Measurements from ENCODE around the gene CNDP2. TPM values are rescaled to one million over a fixed set of nuclear protein-coding genes. Genes with fewer than 3 reads are reported as not detected.

Gene CNDP2
- total and polyA plus RNA-seq, 2 donors from 2014 or later, result 499 to 740 TPM

DNA sequence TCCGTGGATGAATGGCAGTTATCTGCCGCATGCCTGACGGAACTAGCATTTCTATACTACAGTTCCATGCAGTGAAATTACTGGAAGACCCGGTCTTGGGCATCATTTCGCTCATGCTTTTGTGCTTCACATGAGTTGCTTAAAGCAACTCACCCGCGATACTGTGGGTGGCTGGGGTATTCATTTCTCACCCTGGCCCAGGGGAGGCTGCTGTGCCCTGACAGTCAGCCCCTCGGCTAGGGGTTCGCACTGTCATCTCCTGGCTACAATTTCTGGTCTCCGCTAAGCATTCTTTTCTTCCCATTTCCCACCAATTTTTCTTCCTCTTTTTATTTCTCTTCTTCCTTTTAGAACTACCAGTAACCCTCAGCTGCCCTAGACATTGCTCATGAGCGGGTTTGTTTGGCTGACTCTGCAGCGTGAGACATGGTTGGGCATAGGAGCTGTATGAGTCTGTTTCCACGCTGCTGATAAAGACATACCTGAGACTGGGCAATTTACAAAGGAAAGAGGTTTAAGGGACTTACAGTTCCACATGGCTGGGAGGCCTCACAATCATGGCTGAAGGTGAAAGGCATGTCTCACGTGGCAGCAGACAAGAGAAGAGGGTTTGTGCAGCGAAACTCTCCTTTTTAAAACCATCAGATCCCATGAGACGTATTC is 16.5 kb upstream of the CNDP2 start:
- FAIRE-seq, result no peak
- Histone ChIP-seq H3K4me3 (ENCODE audit: low read length in 3 of 3) (no peak overlapping the region), H3K27ac (ENCODE audit: low read depth in 2 of 2, low read length in 2 of 2) (no peak overlapping the region)

DNA sequence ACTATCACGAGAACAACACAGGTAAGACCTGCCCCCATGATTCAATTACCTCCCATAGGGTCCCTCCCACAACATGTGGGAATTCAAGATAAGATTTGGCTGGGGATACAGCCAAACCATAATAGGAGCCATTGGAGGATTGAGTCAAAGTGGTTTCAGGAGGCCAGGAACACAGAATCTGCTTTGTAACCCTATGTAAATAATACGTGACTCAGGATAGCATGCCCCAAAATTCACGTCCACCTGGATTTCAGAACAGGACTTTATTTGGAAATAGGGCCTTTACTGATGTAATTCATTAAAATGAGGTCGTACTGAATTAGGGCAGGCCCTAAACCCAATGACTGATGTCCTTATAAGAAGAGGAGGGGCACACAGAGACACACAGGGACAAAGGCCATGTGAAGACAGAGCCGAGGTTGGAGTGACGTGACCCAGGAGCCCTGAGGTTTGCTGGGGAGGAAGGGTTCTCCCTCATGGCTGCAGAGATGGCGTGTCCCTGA is 16.0 kb upstream of the CNDP2 start:
- Histone ChIP-seq H3K4me1 (ENCODE audit: control insufficient read depth in 2 of 3, insufficient read depth in 2 of 3, low read depth in 1 of 3, low read length in 3 of 3) (no peaks in the 10 kb centered on the region), H3K4me3 (ENCODE audit: low read length in 3 of 3) (no peak overlapping the region), H3K27ac (ENCODE audit: low read depth in 2 of 2, low read length in 2 of 2) (no peak overlapping the region), H3K9me3 (ENCODE audit: control insufficient read depth in 2 of 3, insufficient read depth in 1 of 3, low read length in 3 of 3) (no peaks in the 10 kb centered on the region), H3K36me3 (ENCODE audit: control insufficient read depth in 2 of 3, insufficient read depth in 3 of 3, low read length in 3 of 3) (no peaks in the 10 kb centered on the region), H3K27me3 (ENCODE audit: control insufficient read depth, insufficient read depth, low read length) (no peaks in the 10 kb centered on the region), H3K9ac (ENCODE audit: low read length in 3 of 3) (no peak overlapping the region)
- intact Hi-C loops (cut with DNase I), result no loop called here
- FAIRE-seq, result no peak
- no peak for DNase-seq
- no peak for TF ChIP-seq CTCF (IDR thresholded peaks at IDR 0.05; ENCODE audit: borderline replicate concordance, extremely low read depth, insufficient read depth)

More for the DNA sequence above, 16.5 kb upstream of the CNDP2 start:
- no peak for DNase-seq
- H3K27me3 ChIP-seq (ENCODE audit: control insufficient read depth, insufficient read depth, low read length), result no peaks in the 10 kb centered on the region
- no peak for TF ChIP-seq CTCF (IDR thresholded peaks at IDR 0.05; ENCODE audit: borderline replicate concordance, extremely low read depth, insufficient read depth)
- intact Hi-C loops (cut with DNase I), result no loop called here
- H3K4me1 ChIP-seq (ENCODE audit: control insufficient read depth in 2 of 3, insufficient read depth in 2 of 3, low read depth in 1 of 3, low read length in 3 of 3), result no peaks in the 10 kb centered on the region
- no peaks in the 10 kb centered on the region for H3K36me3 ChIP-seq (ENCODE audit: control insufficient read depth in 2 of 3, insufficient read depth in 3 of 3, low read length in 3 of 3)
- no peak overlapping the region for H3K9ac ChIP-seq (ENCODE audit: low read length in 3 of 3)
- H3K9me3 ChIP-seq (ENCODE audit: control insufficient read depth in 2 of 3, insufficient read depth in 1 of 3, low read length in 3 of 3), result no peaks in the 10 kb centered on the region

GRCh38 chr18:74482697-74483096 is 13.5 kb upstream of the CNDP2 start:
- H3K4me1 ChIP-seq (ENCODE audit: control insufficient read depth in 2 of 3, insufficient read depth in 2 of 3, low read depth in 1 of 3, low read length in 3 of 3), result peaks cover 0 to 4% (median 0%) of the 10 kb centered on the region in 3 donors
- H3K27me3 ChIP-seq (ENCODE audit: control insufficient read depth, insufficient read depth, low read length), result no peaks in the 10 kb centered on the region
- no peak overlapping the region for H3K9ac ChIP-seq (ENCODE audit: low read length in 3 of 3)
- H3K9me3 ChIP-seq (ENCODE audit: control insufficient read depth in 2 of 3, insufficient read depth in 1 of 3, low read length in 3 of 3), result no peaks in the 10 kb centered on the region
- intact Hi-C loops (cut with DNase I), result no loop called here
- no peak for TF ChIP-seq CTCF (IDR thresholded peaks at IDR 0.05; ENCODE audit: borderline replicate concordance, extremely low read depth, insufficient read depth)
- no peak for FAIRE-seq
- no peak for DNase-seq
- H3K4me3 ChIP-seq (ENCODE audit: low read length in 3 of 3), result no peak overlapping the region
- H3K27ac ChIP-seq (ENCODE audit: low read depth in 2 of 2, low read length in 2 of 2), result no peak overlapping the region
- no peaks in the 10 kb centered on the region for H3K36me3 ChIP-seq (ENCODE audit: control insufficient read depth in 2 of 3, insufficient read depth in 3 of 3, low read length in 3 of 3)

Data from kidney (tissue), 14 donors.